ENCODE results near the gene ACP1. TPM values are rescaled to one million over a fixed set of nuclear protein-coding genes. Genes with fewer than 3 reads are reported as not detected.

Gene ACP1
- total RNA-seq, 4 donors from 2014 or later, result 58.8 to 139 (median 88.6) TPM

DNA sequence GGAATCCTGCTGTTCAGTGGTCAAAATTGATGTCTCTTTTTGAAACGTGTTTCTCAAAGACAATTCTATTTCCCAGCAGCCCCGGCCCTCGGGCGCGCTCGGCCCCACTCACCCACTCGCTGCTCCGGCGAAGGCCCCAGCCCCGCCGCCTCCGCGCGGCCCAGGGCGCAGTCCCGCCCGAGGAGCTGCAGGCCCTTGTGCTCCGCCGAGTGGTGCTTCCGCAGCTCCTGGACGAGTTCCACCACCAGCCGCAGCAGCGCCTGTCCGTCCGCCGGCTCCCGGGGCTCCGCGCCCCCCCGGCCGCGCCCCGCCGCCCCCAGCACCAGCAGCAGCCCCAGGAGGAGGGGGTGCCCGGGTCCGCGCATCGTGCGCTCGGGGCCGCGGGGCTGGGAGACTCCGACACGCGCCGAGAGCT, 22.7 kb downstream of the ACP1 start:
- Histone ChIP-seq H3K9me3 (no peaks in the 10 kb centered on the region), H3K36me3 (no peaks in the 10 kb centered on the region), H3K27me3 (no peaks in the 10 kb centered on the region), H3K4me3 (peak overlapping the region; percentile 21 to 73), H3K4me1 (peaks cover 0 to 12% of the 10 kb centered on the region in 2 donors), H3K27ac (peak overlapping the region; percentile 45 to 95)
- intact Hi-C loops (cut with DNase I; ENCODE audit: low total_unique reads), result no loop called here
- TF ChIP-seq, protein P1, sequence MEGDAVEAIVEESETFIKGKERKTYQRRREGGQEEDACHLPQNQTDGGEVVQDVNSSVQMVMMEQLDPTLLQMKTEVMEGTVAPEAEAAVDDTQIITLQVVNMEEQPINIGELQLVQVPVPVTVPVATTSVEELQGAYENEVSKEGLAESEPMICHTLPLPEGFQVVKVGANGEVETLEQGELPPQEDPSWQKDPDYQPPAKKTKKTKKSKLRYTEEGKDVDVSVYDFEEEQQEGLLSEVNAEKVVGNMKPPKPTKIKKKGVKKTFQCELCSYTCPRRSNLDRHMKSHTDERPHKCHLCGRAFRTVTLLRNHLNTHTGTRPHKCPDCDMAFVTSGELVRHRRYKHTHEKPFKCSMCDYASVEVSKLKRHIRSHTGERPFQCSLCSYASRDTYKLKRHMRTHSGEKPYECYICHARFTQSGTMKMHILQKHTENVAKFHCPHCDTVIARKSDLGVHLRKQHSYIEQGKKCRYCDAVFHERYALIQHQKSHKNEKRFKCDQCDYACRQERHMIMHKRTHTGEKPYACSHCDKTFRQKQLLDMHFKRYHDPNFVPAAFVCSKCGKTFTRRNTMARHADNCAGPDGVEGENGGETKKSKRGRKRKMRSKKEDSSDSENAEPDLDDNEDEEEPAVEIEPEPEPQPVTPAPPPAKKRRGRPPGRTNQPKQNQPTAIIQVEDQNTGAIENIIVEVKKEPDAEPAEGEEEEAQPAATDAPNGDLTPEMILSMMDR (IDR thresholded peaks at IDR 0.05), result no peak
- TF ChIP-seq POLR2A (IDR thresholded peaks at IDR 0.05), result no peak
- DNase-seq, result peak; percentile 45 to 50

DNA sequence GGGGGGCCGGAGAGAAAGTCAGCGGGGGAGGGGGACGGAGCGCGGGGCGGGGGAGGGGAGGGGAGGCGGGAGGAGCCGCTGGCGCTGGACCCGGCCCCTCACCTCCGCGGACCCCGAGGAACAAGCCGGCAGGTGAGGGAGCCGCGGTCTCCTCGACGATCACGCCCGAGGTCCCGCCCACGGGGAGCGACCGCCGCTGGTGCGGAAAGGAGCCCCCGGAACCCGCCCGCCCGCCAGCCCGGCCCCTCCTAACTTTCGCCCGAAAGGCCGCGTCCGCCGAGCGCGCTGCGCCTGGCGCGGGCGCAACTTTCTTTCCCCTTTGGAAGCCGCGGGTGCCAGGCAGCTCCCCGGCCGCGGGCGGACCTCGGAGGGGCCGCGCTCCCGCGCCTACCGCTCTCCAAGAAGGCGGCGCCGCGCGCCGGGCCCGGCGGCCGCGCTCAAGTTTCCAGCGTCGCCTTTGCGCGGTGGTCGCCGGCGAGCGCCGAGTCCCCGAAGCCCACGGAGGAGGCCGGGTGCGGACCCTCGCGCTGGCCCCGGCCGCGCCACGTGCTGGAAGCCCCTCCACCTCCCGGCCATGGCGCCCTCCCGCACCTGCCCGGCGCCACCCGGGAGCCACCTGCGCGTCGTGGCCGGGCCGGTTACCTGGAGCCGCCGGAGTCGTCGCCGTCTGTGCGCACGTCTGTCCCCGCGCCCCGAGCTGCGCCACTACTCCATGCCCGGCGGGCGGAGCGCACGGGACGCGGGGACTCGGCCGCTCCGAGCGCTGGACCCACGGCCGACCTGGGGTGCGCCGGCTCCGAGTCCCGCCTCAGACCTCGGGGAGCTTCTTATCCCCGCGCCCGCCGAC, 23.4 kb downstream of the ACP1 start, which contains the start of gene ALKAL2:
Gene ALKAL2, minus strand, starts transcription at position 181 of the 847 bp plus-strand sequence. CDS start 256 bp downstream, outside the sequence.
- no peaks in the 10 kb centered on the region for H3K27me3 ChIP-seq
- no peaks in the 10 kb centered on the region for H3K36me3 ChIP-seq
- TF ChIP-seq POLR2A (IDR thresholded peaks at IDR 0.05), result no peak
- TF ChIP-seq, protein P1 (IDR thresholded peaks at IDR 0.05), result no peak
- intact Hi-C loops (cut with DNase I; ENCODE audit: low total_unique reads), result no loop called here
- peak within 1 kb of the TSS; percentile 21 to 73 for H3K4me3 ChIP-seq
- H3K9me3 ChIP-seq, result no peaks in the 10 kb centered on the region
- DNase-seq, result peak; percentile 48 to 50
- H3K4me1 ChIP-seq, result peaks cover 0 to 12% of the 10 kb centered on the region in 2 donors
- H3K27ac ChIP-seq, result peak within 1 kb of the TSS; percentile 73 to 95

DNA sequence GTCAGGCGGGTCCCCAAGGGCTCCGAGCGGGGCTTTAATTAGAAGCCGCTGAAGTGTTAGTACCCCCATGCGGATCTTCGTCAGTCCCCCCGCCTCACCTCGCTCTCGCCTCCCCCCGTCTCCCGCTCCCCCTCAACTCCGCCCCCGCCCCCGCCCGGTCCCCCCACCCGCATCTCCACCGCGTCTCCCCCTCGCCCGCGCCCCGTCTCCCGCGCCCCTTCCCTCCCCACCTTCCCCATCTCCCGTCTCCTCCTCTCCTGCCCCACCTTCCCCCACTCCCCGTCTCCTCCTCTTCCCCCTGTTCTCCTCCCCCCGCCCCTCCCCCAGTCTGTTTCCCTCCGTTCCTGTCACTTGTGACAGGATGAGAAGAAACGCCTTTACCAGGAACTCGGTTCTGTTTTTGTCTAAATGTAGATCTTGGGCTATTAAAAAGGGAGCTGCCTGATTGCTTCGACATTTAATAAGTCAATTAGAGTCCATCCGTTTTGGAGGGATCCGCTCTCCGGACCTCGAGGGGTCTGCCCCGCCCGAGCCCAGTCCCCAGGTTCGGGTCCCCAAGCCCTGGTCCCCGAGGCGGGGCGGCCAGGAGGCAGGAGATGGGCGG, 24.1 kb downstream of the ACP1 start:
- no peaks in the 10 kb centered on the region for H3K9me3 ChIP-seq
- H3K27me3 ChIP-seq, result no peaks in the 10 kb centered on the region
- TF ChIP-seq POLR2A (IDR thresholded peaks at IDR 0.05), result no peak
- TF ChIP-seq, protein P1 (IDR thresholded peaks at IDR 0.05), result no peak
- peak overlapping the region; percentile 73 to 95 for H3K27ac ChIP-seq
- no peaks in the 10 kb centered on the region for H3K36me3 ChIP-seq
- intact Hi-C loops (cut with DNase I; ENCODE audit: low total_unique reads), result no loop called here
- peak overlapping the region; percentile 32 to 73 for H3K4me3 ChIP-seq
- H3K4me1 ChIP-seq, result peaks cover 0 to 12% of the 10 kb centered on the region in 2 donors
- DNase-seq, result peak; percentile 43 to 85

DNA sequence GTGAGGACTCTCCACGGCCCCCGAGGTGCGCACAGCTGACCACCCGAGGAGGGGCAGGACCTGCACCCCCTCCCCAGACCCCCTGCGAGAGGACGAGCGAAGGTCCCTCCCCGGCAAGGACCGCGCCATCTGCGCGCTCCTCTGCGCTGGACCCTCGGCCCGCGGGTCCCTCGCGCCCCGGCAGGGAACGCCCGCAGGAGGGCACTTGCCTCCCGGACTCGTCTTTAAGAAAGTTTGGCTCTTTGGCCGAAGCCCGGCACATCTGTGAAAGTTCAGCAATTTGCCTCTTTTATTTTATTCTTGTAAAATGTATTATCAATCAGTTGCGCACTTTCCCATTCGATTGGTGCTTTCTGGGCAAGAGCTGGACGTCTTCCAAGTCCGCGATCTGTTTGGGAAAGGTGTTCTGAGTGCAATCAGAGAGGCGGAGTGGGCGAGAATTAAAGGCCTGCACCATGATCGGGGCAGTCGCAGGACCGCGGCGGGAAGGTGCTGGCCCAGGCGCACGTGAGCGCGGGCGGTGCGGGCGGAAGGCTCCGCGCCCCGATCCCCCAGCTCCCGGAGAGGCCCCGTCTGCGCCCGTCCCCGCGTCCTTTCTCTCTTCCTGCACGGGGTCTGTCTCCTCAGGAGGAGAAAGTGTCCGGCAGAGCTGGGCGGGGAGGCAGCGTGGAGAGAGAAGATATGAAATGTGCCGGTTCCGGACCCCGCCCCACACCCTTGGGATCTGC, 24.8 kb downstream of the ACP1 start:
- Histone ChIP-seq H3K9me3 (no peaks in the 10 kb centered on the region), H3K36me3 (no peaks in the 10 kb centered on the region), H3K4me1 (peaks cover 0 to 12% of the 10 kb centered on the region in 2 donors), H3K27me3 (no peaks in the 10 kb centered on the region), H3K4me3 (peak overlapping the region; percentile 32 to 73), H3K27ac (peak overlapping the region; percentile 73 to 95)
- intact Hi-C loops (cut with DNase I; ENCODE audit: low total_unique reads), result no loop called here
- peak; percentile 46 to 57 for DNase-seq
- TF ChIP-seq, protein P1 (IDR thresholded peaks at IDR 0.05), result no peak
- TF ChIP-seq POLR2A (IDR thresholded peaks at IDR 0.05), result no peak

All from uterus (tissue), 4 donors.